ENCODE results near the gene C1orf35.

The C1orf35 gene

GRCh38 chr1:228102791-228103620, at the start of gene C1orf35:
C1orf35 (minus strand) TSS chr1:228103325; CDS start chr1:228103227, 98 bp downstream.
- DNase-seq (ENCODE audit: low read depth, low spot score), result peak; percentile 91

- no peak for DNase-seq (ENCODE audit: low read depth, low spot score)
Observed at GRCh38 chr1:228152918-228153258, 49.8 kb upstream of the C1orf35 start.

- DNase-seq (ENCODE audit: low read depth, low spot score), result no peak
Observed at GRCh38 chr1:228152097-228152917, 49.2 kb upstream of the C1orf35 start.

- DNase-seq (ENCODE audit: low read depth, low spot score), result no peak
Observed at GRCh38 chr1:228151180-228151925, 48.2 kb upstream of the C1orf35 start.

GRCh38 chr1:228150461-228151179, 47.5 kb upstream of the C1orf35 start:
- DNase-seq (ENCODE audit: low read depth, low spot score), result no peak

- DNase-seq (ENCODE audit: low read depth, low spot score), result no peak
Observed at GRCh38 chr1:228150120-228150460, 47.0 kb upstream of the C1orf35 start.

GRCh38 chr1:228149406-228150119, 46.4 kb upstream of the C1orf35 start, which contains the start of gene GJC2:
GJC2 (plus strand) TSS chr1:228149930; CDS start chr1:228157759, 7,829 bp downstream.
- DNase-seq (ENCODE audit: low read depth, low spot score), result no peak

GRCh38 chr1:228148935-228149405, 45.8 kb upstream of the C1orf35 start:
- DNase-seq (ENCODE audit: low read depth, low spot score), result no peak

GRCh38 chr1:228148196-228148861, 45.2 kb upstream of the C1orf35 start:
- no peak for DNase-seq (ENCODE audit: low read depth, low spot score)

GRCh38 chr1:228147768-228148167, 44.6 kb upstream of the C1orf35 start:
- DNase-seq (ENCODE audit: low read depth, low spot score), result no peak

GRCh38 chr1:228147151-228147693, 44.1 kb upstream of the C1orf35 start:
- DNase-seq (ENCODE audit: low read depth, low spot score), result no peak

GRCh38 chr1:228146417-228147150, 43.5 kb upstream of the C1orf35 start:
- DNase-seq (ENCODE audit: low read depth, low spot score), result no peak

- DNase-seq (ENCODE audit: low read depth, low spot score), result no peak
Observed at GRCh38 chr1:228145463-228146416, 42.6 kb upstream of the C1orf35 start.

GRCh38 chr1:228144993-228145343, 41.8 kb upstream of the C1orf35 start:
- DNase-seq (ENCODE audit: low read depth, low spot score), result no peak

- no peak for DNase-seq (ENCODE audit: low read depth, low spot score)
Observed at GRCh38 chr1:228144193-228144992, 41.3 kb upstream of the C1orf35 start.

GRCh38 chr1:228143480-228144192, 40.5 kb upstream of the C1orf35 start:
- DNase-seq (ENCODE audit: low read depth, low spot score), result no peak

Data from activated CD4-positive, CD25-positive, alpha-beta regulatory T cell treated with anti-CD3 and anti-CD28 coated beads, Interleukin-2, amount 50 U/mL, for 16 hours (primary cell).